Fibroblast of lung (primary cell): ENCODE results near the gene PDLIM5.

Experiments
- CTCF ChIP-seq, 2 donors: IDR thresholded peaks in 1 of 2; conservative IDR thresholded peaks in 1 of 2; 1 replicate in 1 of 2; 2 replicates in 1 of 2; pipeline ENCODE4 v1.5.1; 2011 to 2012; ENCODE audit warnings: low read length in 2 of 2, control low read depth in 1 of 2, inconsistent platforms in 1 of 2, low read depth in 1 of 2, mild to moderate bottlenecking in 1 of 2
- EZH2 ChIP-seq: IDR thresholded peaks from 2 replicates; pipeline ENCODE4 v1.5.1; 2012; ENCODE audit warnings: low read length, control low read depth, mild to moderate bottlenecking; ENCODE audit errors: missing control alignments

GRCh38 chr4:94562285-94562684 lies 110.5 kb downstream of the PDLIM5 start:
- TF ChIP-seq CTCF (conservative IDR thresholded peaks at IDR 0.05 in 1 of 2, IDR thresholded peaks at IDR 0.05 in 1 of 2; ENCODE audit: low read depth in 1 of 2, low read length in 2 of 2) (no peak), EZH2 (no peak)
